Mammary epithelial cell (primary cell): ENCODE data around the gene SDK1.

ENCODE experiments used
- EZH2 ChIP-seq: IDR thresholded peaks from 2 replicates; pipeline ENCODE4 v1.6.1; 2012; ENCODE audit warnings: low read length, inconsistent platforms, borderline replicate concordance
- TF ChIP-seq, protein P1 (sequence below), 2 donors: IDR thresholded peaks in 1 of 2; conservative IDR thresholded peaks in 1 of 2; 2 replicates each; pipeline ENCODE4 v1.5.1; 2011 to 2012; ENCODE audit warnings: inconsistent platforms in 2 of 2, low read length in 2 of 2, mild to moderate bottlenecking in 2 of 2, control low read depth in 1 of 2, low read depth in 1 of 2; ENCODE audit not compliant: insufficient read depth in 1 of 2; ENCODE audit errors: extremely low read depth in 1 of 2

DNA sequence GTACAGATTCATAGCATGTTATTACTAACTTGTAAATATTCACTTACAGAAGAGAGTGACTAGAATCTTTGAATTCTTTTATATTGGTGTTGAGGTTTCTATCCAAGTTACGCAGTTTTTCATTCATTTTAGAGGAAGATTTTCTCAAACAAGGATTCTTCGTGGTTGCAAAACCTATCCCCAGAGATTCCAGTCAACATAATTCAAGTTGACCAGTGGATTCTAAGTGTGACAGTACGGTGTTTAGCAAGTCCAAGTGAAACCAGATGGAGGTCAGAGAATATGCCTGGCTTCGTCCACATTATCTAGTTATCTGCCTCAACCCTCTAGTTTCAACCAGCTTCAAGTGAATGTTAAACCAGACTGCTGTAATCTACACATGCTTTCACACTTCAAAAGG is 131.9 kb downstream of the SDK1 start:
- TF ChIP-seq, protein P1, sequence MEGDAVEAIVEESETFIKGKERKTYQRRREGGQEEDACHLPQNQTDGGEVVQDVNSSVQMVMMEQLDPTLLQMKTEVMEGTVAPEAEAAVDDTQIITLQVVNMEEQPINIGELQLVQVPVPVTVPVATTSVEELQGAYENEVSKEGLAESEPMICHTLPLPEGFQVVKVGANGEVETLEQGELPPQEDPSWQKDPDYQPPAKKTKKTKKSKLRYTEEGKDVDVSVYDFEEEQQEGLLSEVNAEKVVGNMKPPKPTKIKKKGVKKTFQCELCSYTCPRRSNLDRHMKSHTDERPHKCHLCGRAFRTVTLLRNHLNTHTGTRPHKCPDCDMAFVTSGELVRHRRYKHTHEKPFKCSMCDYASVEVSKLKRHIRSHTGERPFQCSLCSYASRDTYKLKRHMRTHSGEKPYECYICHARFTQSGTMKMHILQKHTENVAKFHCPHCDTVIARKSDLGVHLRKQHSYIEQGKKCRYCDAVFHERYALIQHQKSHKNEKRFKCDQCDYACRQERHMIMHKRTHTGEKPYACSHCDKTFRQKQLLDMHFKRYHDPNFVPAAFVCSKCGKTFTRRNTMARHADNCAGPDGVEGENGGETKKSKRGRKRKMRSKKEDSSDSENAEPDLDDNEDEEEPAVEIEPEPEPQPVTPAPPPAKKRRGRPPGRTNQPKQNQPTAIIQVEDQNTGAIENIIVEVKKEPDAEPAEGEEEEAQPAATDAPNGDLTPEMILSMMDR (conservative IDR thresholded peaks at IDR 0.05 in 1 of 2, IDR thresholded peaks at IDR 0.05 in 1 of 2; ENCODE audit: extremely low read depth in 1 of 2, insufficient read depth in 1 of 2, low read depth in 1 of 2, low read length in 2 of 2): no peak
- no peak for TF ChIP-seq EZH2
